Calu3 (cell line): ENCODE results near the gene TAPBP. TPM values are rescaled to one million over a fixed set of nuclear protein-coding genes. Genes with fewer than 3 reads are reported as not detected.
"Not testable (repeated sequence)": the region's sequence is repeated elsewhere in the genome, so short reads cannot be mapped to it uniquely, and the experiment has no call there.

Experiments
- BruUV-seq: library from RNA; stranded (reverse); fragments of 400-500 nt; replicated peaks from 2 replicates; lab custom pipeline; 2021; lab: Mats Ljungman, UMichigan
- CTCF ChIA-PET: fragments of 300-600 bp; sonication (Branson Sonifier 250); formaldehyde crosslinking; loops from one replicate; lab custom pipeline; 2022; ENCODE audit warnings: antibody characterized with exemption; lab: Charles Lee
- DNase-seq: peaks from one replicate; pipeline ENCODE4 v3.0.0; 2022
- H3K27ac Mint-ChIP-seq: one replicate; pipeline ENCODE4 v1.8.0; 2022; ENCODE audit warnings: mixed read lengths; ENCODE audit not compliant: unreplicated experiment
- H3K27me3 Mint-ChIP-seq: one replicate; pipeline ENCODE4 v1.8.0; 2022; ENCODE audit warnings: mixed read lengths; ENCODE audit not compliant: unreplicated experiment
- H3K36me3 Mint-ChIP-seq: one replicate; pipeline ENCODE4 v1.8.0; 2022; ENCODE audit warnings: mild to moderate bottlenecking, moderate library complexity, mixed read lengths; ENCODE audit not compliant: insufficient read depth, unreplicated experiment
- H3K4me1 Mint-ChIP-seq: one replicate; pipeline ENCODE4 v1.8.0; 2022; ENCODE audit warnings: mild to moderate bottlenecking, low read depth, mixed read lengths; ENCODE audit not compliant: unreplicated experiment
- H3K4me3 Mint-ChIP-seq: one replicate; pipeline ENCODE4 v1.8.0; 2022; ENCODE audit warnings: mild to moderate bottlenecking, low read depth, moderate library complexity, mixed read lengths; ENCODE audit not compliant: unreplicated experiment
- H3K9me3 Mint-ChIP-seq: one replicate; pipeline ENCODE4 v1.8.0; 2022; ENCODE audit warnings: low read depth, mixed read lengths; ENCODE audit not compliant: unreplicated experiment
- CTCF ChIP-seq: fragments of 200-600 bp; IDR thresholded peaks from one replicate; pipeline ENCODE4 v1.8.0; 2022; ENCODE audit warnings: antibody characterized with exemption; ENCODE audit not compliant: unreplicated experiment
- intact Hi-C: fragments of 100-400 bp; cut with micrococcal nuclease; formaldehyde crosslinking; loops from one replicate; pipeline ENCODE4 v1.10.0; 2022; ENCODE audit not compliant: unreplicated experiment
- total RNA-seq: library from RNA; stranded (reverse); gene quantifications from 2 replicates; pipeline ENCODE4 v1.2.3, GENCODE V29; 2022

Gene TAPBP
- total RNA-seq, 1 experiment from 2014 or later = 443 TPM

DNA sequence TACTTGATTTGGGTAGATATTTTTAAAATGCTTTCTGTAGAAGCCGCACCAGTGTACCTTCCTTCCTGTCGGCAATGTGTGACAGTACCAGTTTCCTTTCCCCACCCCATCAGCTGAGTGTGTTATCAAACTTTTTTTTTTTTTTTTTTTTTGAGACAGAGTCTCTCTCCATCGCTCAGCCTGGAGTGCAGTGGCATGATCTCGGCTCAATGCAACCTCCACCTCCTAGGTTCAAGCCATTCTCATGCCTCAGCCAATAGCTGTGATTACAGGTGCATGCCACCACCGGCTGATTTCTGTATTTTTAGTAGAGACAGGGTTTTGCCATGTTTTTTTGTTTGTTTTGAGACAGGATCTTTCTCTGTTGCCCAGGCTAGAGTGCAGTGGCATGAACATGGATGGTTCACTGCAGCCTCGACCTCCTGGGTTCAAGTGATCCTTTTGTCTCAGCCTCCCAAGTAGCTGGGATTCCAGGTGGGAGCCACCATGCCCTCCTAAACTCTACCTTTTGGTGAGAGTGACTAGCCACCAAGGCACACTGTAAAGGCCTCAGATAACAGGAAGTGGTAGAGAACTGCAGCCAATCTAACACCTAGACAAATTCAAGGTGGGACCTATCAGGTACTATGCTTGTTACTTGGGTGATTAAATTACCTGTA, 30.2 kb upstream of the TAPBP start:
- no peak for TF ChIP-seq CTCF
- no peaks in the 10 kb centered on the region for H3K36me3 Mint-ChIP-seq
- peaks cover 41% of the 10 kb centered on the region for H3K27me3 Mint-ChIP-seq
- intact Hi-C loops = no loop called here
- CTCF ChIA-PET = interaction anchor here (0.6 to 2.4 kb wide), 5 partner anchors 18 to 165 kb away, joined by 3 to 11 read pairs (median 6); partner anchors contain the start of genes RGL2 and ZBTB22
- H3K27ac Mint-ChIP-seq = no peak overlapping the region
- no peaks in the 10 kb centered on the region for H3K9me3 Mint-ChIP-seq
- BruUV-seq = no TSS peak
- H3K4me1 Mint-ChIP-seq = no peaks in the 10 kb centered on the region
- H3K4me3 Mint-ChIP-seq = no peak overlapping the region
- DNase-seq = no peak

DNA sequence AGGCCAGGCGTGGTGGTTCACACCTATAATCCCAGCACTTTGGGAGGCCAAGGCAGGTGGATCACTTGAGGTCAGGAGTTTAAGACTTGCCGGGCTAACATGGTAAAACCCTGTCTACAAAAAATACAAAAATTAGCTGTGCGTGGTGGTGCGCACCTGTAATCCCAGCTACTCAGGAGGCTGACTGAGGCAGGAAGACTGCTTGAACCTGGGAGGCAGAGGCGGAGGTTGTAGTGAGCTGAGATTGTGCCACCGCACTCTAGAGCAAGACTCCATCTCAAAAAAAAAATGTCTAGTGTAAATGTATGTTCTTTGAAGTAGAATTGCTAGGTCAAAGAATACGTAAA, 29.7 kb upstream of the TAPBP start:
- DNase-seq, H3K4me1 Mint-ChIP-seq, H3K27ac Mint-ChIP-seq, H3K4me3 Mint-ChIP-seq, H3K9me3 Mint-ChIP-seq, BruUV-seq, H3K36me3 Mint-ChIP-seq, intact Hi-C loops: not testable (repeated sequence)
- CTCF ChIA-PET = interaction anchor here (0.6 to 2.4 kb wide), 2 partner anchors 20 to 26 kb away, joined by 3 to 11 read pairs; partner anchors contain the start of gene ZBTB22
- peaks cover 41% of the 10 kb centered on the region for H3K27me3 Mint-ChIP-seq

DNA sequence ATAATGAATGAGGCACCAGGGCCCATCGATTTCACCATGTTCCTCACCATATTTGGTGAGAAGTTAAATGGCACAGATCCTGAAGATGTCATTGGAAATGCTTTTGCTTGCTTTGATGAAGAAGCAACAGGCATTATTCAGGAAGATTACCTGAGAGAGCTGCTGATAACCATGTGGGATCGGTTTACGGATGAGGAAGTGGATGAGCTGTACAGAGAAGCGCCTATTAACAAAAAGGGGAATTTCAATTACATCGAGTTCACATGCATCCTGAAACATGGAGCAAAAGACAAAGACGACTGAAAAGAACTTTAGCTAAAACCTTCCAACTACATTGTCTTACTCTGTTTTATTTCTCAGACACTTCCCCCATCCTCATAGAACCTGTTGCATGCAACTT, 25.3 kb upstream of the TAPBP start:
- Mint-ChIP-seq H3K27ac (no peak overlapping the region), H3K4me1 (no peaks in the 10 kb centered on the region)
- TF ChIP-seq CTCF = no peak

DNA sequence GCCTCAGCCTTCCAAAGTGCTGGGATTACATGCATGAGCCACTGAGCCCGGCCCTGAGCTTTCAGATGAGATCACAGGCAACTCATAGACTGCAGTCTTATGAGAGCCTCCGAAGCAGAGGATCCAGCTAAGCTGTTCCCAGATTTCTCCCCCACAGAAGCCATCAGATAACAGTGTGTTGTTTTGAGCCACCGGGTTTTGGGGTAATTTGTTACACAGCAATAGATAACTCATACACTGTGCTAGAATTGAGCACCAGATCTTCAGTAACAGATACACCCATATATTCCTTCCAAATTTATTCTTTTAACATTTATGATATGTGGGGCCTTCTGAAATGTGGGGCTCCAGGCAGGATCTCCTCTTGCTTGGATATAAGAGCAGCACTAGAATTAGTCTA, 22.6 kb upstream of the TAPBP start:
- no TSS peak for BruUV-seq
- CTCF ChIA-PET = interaction anchor here (0.6 kb wide), 1 partner anchor 200 kb away, joined by 4 read pairs; no protein-coding TSS in a partner anchor

More for the DNA sequence above, 25.3 kb upstream of the TAPBP start:
- Mint-ChIP-seq H3K4me3 (no peak overlapping the region), H3K27me3 (peaks cover 15% of the 10 kb centered on the region), H3K36me3 (no peaks in the 10 kb centered on the region), H3K9me3 (no peaks in the 10 kb centered on the region)
- intact Hi-C loops = no loop called here
- DNase-seq = no peak
- CTCF ChIA-PET = no interaction called here
- no TSS peak for BruUV-seq

More for the DNA sequence above, 22.6 kb upstream of the TAPBP start:
- H3K27ac Mint-ChIP-seq = no peak overlapping the region
- TF ChIP-seq CTCF = no peak
- H3K4me3 Mint-ChIP-seq = no peak overlapping the region
- DNase-seq = no peak
- H3K9me3 Mint-ChIP-seq = no peaks in the 10 kb centered on the region
- no peaks in the 10 kb centered on the region for H3K36me3 Mint-ChIP-seq
- intact Hi-C loops = no loop called here
- no peaks in the 10 kb centered on the region for H3K4me1 Mint-ChIP-seq
- H3K27me3 Mint-ChIP-seq = peaks cover 30% of the 10 kb centered on the region
